ENCODE measurements around the gene ATXN2L.

- TF ChIP-seq CTCF (conservative IDR thresholded peaks at IDR 0.05 in 1 of 2, IDR thresholded peaks at IDR 0.05 in 1 of 2; ENCODE audit: low read depth in 1 of 2, low read length in 2 of 2) (no peak), EZH2 (IDR thresholded peaks at IDR 0.05; ENCODE audit: low read length, missing control alignments) (no peak)
Observed at GRCh38 chr16:28882551-28883160, 59.9 kb downstream of the ATXN2L start.
